H9 (cell line): ENCODE results near the gene COMMD4. TPM values are rescaled to one million over a fixed set of nuclear protein-coding genes. Genes with fewer than 3 reads are reported as not detected.

ENCODE experiments used
- DNase-seq: peaks from one replicate; pipeline ENCODE4 v3.0.0-alpha.2; 2017
- H2AFZ ChIP-seq: one replicate; pipeline ENCODE4 v1.6.1; 2013; ENCODE audit warnings: mild to moderate bottlenecking, low read length, control low read depth, moderate library complexity
- H2AK5ac ChIP-seq: 2 replicates; pipeline ENCODE4 v1.6.1; 2013; ENCODE audit warnings: low read length, control low read depth, mixed read lengths; ENCODE audit not compliant: insufficient read length
- H2BK120ac ChIP-seq: one replicate; pipeline ENCODE4 v1.6.1; 2013; ENCODE audit warnings: low read depth, mild to moderate bottlenecking, low read length, control low read depth, inconsistent platforms; ENCODE audit not compliant: poor library complexity, severe bottlenecking
- H2BK12ac ChIP-seq: 2 replicates; pipeline ENCODE4 v1.6.1; 2013; ENCODE audit warnings: low read length, control low read depth, mixed read lengths, low read depth; ENCODE audit not compliant: insufficient read length
- H2BK15ac ChIP-seq: 2 replicates; pipeline ENCODE4 v1.6.1; 2013; ENCODE audit warnings: low read depth, low read length, control low read depth
- H2BK20ac ChIP-seq: one replicate; pipeline ENCODE4 v1.6.1; 2013; ENCODE audit warnings: low read depth, mild to moderate bottlenecking, low read length, control low read depth, inconsistent platforms; ENCODE audit not compliant: poor library complexity, severe bottlenecking
- H2BK5ac ChIP-seq: 2 replicates; pipeline ENCODE4 v1.6.1; 2013; ENCODE audit warnings: low read length, control low read depth, mixed read lengths; ENCODE audit not compliant: insufficient read length
- H3K14ac ChIP-seq: 2 replicates; pipeline ENCODE4 v1.6.1; 2013; ENCODE audit warnings: low read length, control low read depth; ENCODE audit not compliant: insufficient read depth
- H3K18ac ChIP-seq: 2 replicates; pipeline ENCODE4 v1.6.1; 2013; ENCODE audit warnings: low read depth, mild to moderate bottlenecking, mixed read lengths, low read length, control low read depth; ENCODE audit not compliant: insufficient read length
- H3K23ac ChIP-seq: 2 replicates; pipeline ENCODE4 v1.6.1; 2013; ENCODE audit warnings: low read length, control low read depth, mixed read lengths, low read depth; ENCODE audit not compliant: insufficient read length
- H3K23me2 ChIP-seq: 2 replicates; pipeline ENCODE4 v1.6.1; 2013; ENCODE audit warnings: low read depth, mild to moderate bottlenecking, mixed read lengths, low read length, control low read depth; ENCODE audit not compliant: insufficient read length, poor library complexity, severe bottlenecking
- H3K27ac ChIP-seq: 2 replicates; pipeline ENCODE4 v1.5.1; 2013; ENCODE audit warnings: low read length, control low read depth, mixed read lengths, low read depth; ENCODE audit not compliant: insufficient read length
- H3K27me3 ChIP-seq: 2 replicates; pipeline ENCODE4 v1.6.1; 2013; ENCODE audit warnings: low read length, control low read depth, inconsistent platforms; ENCODE audit not compliant: insufficient read depth
- H3K4ac ChIP-seq: 2 replicates; pipeline ENCODE4 v1.6.1; 2013; ENCODE audit warnings: low read depth, mild to moderate bottlenecking, control low read depth, inconsistent platforms, low read length, moderate library complexity
- H3K4me1 ChIP-seq: 2 replicates; pipeline ENCODE4 v1.6.1; 2013; ENCODE audit warnings: low read length, control low read depth, inconsistent platforms; ENCODE audit not compliant: insufficient read depth
- H3K4me2 ChIP-seq: 2 replicates; pipeline ENCODE4 v1.6.1; 2013; ENCODE audit warnings: low read length, control low read depth, mixed read lengths; ENCODE audit not compliant: insufficient read length, insufficient read depth
- H3K56ac ChIP-seq: 2 replicates; pipeline ENCODE4 v1.6.1; 2013; ENCODE audit warnings: low read depth, mild to moderate bottlenecking, mixed read lengths, low read length, control low read depth; ENCODE audit not compliant: insufficient read length
- H3K79me1 ChIP-seq: 2 replicates; pipeline ENCODE4 v1.6.1; 2013; ENCODE audit warnings: low read depth, mild to moderate bottlenecking, moderate library complexity, low read length, control low read depth, inconsistent platforms; ENCODE audit not compliant: insufficient read depth, poor library complexity, severe bottlenecking
- H3K79me2 ChIP-seq: 2 replicates; pipeline ENCODE4 v1.6.1; 2013; ENCODE audit warnings: low read length, control low read depth, inconsistent platforms; ENCODE audit not compliant: insufficient read depth
- H3K9ac ChIP-seq: 2 replicates; pipeline ENCODE4 v1.6.1; 2013; ENCODE audit warnings: low read length, control low read depth, mixed read lengths; ENCODE audit not compliant: insufficient read length; ENCODE audit errors: extremely low read depth
- H3K9me3 ChIP-seq: one replicate; pipeline ENCODE4 v1.6.1; 2013; ENCODE audit warnings: low read depth, low read length, inconsistent platforms; ENCODE audit not compliant: control insufficient read depth
- H3T11ph ChIP-seq: one replicate; pipeline ENCODE4 v1.6.1; 2013; ENCODE audit warnings: mild to moderate bottlenecking, low read length, control low read depth, inconsistent platforms
- H4K20me1 ChIP-seq: one replicate; pipeline ENCODE4 v1.6.1; 2013; ENCODE audit not compliant: control insufficient read depth, insufficient read length, insufficient read depth
- H4K5ac ChIP-seq: 2 replicates; pipeline ENCODE4 v1.6.1; 2013; ENCODE audit warnings: low read depth, mild to moderate bottlenecking, mixed read lengths, low read length, control low read depth; ENCODE audit not compliant: insufficient read length
- H4K8ac ChIP-seq: replicated peaks from 2 replicates; pipeline ENCODE4 v1.6.1; 2013; ENCODE audit warnings: low read length, control low read depth, mixed read lengths, low read depth; ENCODE audit not compliant: insufficient read length
- H4K91ac ChIP-seq: 2 replicates; pipeline ENCODE4 v1.6.1; 2013; ENCODE audit warnings: low read depth, mild to moderate bottlenecking, moderate library complexity, mixed read lengths, low read length, control low read depth; ENCODE audit not compliant: insufficient read length
- H3K27ac Mint-ChIP-seq, 3 experiments: 2 replicates in 2 of 3; 3 replicates in 1 of 3; pipeline ENCODE4 v1.8.0; 2020 to 2021; ENCODE audit warnings: mixed read lengths in 3 of 3, mild to moderate bottlenecking in 1 of 3, moderate library complexity in 1 of 3
- H3K27me3 Mint-ChIP-seq: 2 replicates; pipeline ENCODE4 v1.8.0; 2021; ENCODE audit warnings: low read depth, mild to moderate bottlenecking, moderate library complexity, mixed read lengths
- H3K36me3 Mint-ChIP-seq, 3 experiments: 2 replicates in 2 of 3; 3 replicates in 1 of 3; pipeline ENCODE4 v1.8.0; 2020 to 2021; ENCODE audit warnings: low read depth in 3 of 3, mixed read lengths in 3 of 3; ENCODE audit not compliant: insufficient read depth in 1 of 3
- H3K4me1 Mint-ChIP-seq, 2 experiments: 2 replicates each; pipeline ENCODE4 v1.8.0; 2020; ENCODE audit warnings: mixed read lengths in 2 of 2
- H3K4me3 Mint-ChIP-seq, 2 experiments: 2 replicates in 1 of 2; 3 replicates in 1 of 2; pipeline ENCODE4 v1.8.0; 2020 to 2021; ENCODE audit warnings: mild to moderate bottlenecking in 2 of 2, mixed read lengths in 2 of 2, moderate library complexity in 1 of 2
- H3K9me3 Mint-ChIP-seq, 2 experiments: 2 replicates in 1 of 2; 3 replicates in 1 of 2; pipeline ENCODE4 v1.8.0; 2020; ENCODE audit warnings: mild to moderate bottlenecking in 2 of 2, mixed read lengths in 2 of 2, moderate library complexity in 1 of 2
- WGBS: extraction: QIAGEN DNeasy Blood & Tissue Kit; methylation state at CpG from one replicate; pipeline ENCODE4 v1.1.7; 2013; ENCODE audit warnings: missing lambda C conversion rate, low lambda C conversion rate, mixed read lengths; ENCODE audit not compliant: insufficient read length; ENCODE audit errors: extremely low coverage; 5-methylcytosine and 5-hydroxymethylcytosine counted together
- total RNA-seq: library from RNA; stranded (reverse); gene quantifications from 2 replicates; pipeline ENCODE4 v1.2.1, GENCODE V29; 2021
- TF ChIP-seq, protein P1 (sequence below): fragments of 200-600 bp; sonication (generic); conservative IDR thresholded peaks from 3 replicates; pipeline ENCODE4 v1.8.0; 2021; ENCODE audit warnings: antibody characterized with exemption, mild to moderate bottlenecking

Gene COMMD4
- total RNA-seq, 1 experiment from 2014 or later: 146 TPM

DNA sequence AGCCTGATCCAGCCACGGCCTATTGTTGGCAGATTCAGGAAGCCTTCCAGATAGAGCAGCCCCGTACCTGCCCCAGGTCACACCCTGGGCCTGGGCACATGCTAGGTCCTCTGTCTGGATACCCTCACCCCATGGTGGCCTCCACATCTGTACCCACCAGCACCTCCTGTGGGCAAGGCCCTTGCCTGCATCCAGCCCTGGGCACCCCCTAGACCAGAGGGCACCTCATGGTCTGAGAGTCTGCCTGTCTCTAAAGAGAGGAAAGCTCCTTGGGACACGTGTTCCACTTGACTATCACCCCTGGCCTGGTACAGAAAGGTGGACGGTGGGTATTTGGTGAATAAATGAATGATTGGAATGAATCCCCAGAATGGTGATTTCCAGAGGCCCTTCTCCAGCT lies 8.9 kb upstream of the COMMD4 start:
- TF ChIP-seq, protein P1, sequence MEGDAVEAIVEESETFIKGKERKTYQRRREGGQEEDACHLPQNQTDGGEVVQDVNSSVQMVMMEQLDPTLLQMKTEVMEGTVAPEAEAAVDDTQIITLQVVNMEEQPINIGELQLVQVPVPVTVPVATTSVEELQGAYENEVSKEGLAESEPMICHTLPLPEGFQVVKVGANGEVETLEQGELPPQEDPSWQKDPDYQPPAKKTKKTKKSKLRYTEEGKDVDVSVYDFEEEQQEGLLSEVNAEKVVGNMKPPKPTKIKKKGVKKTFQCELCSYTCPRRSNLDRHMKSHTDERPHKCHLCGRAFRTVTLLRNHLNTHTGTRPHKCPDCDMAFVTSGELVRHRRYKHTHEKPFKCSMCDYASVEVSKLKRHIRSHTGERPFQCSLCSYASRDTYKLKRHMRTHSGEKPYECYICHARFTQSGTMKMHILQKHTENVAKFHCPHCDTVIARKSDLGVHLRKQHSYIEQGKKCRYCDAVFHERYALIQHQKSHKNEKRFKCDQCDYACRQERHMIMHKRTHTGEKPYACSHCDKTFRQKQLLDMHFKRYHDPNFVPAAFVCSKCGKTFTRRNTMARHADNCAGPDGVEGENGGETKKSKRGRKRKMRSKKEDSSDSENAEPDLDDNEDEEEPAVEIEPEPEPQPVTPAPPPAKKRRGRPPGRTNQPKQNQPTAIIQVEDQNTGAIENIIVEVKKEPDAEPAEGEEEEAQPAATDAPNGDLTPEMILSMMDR: peak; percentile 19; the same call in 1 of the 3 replicates
- no peak overlapping the region for H2BK120ac ChIP-seq
- no peak overlapping the region for H4K5ac ChIP-seq
- H3K79me2 ChIP-seq: no peaks in the 10 kb centered on the region
- DNase-seq: no peak
- no peaks in the 10 kb centered on the region for H3K79me1 ChIP-seq
- H2AK5ac ChIP-seq: no peak overlapping the region
- Mint-ChIP-seq H3K4me1 (no peaks in the 10 kb centered on the region), H3K4me3 (no peak overlapping the region), H3K27me3 (peaks cover 16% of the 10 kb centered on the region), H3K36me3 (no peaks in the 10 kb centered on the region), H3K27ac (no peak overlapping the region), H3K9me3 (no peaks in the 10 kb centered on the region)
- H3T11ph ChIP-seq: no peak overlapping the region
- no CpG with 5 or more reads among the region's 4 CpGs for WGBS
- H3K9ac ChIP-seq: no peak overlapping the region
- H4K8ac ChIP-seq: no peak overlapping the region
- H3K23ac ChIP-seq: no peak overlapping the region
- H3K18ac ChIP-seq: no peak overlapping the region
- no peak overlapping the region for H3K4ac ChIP-seq
- H3K56ac ChIP-seq: no peak overlapping the region
- no peak overlapping the region for H3K27ac ChIP-seq
- H3K4me1 ChIP-seq: no peaks in the 10 kb centered on the region
- H4K20me1 ChIP-seq: no peaks in the 10 kb centered on the region
- no peak overlapping the region for H2BK15ac ChIP-seq
- no peak overlapping the region for H4K91ac ChIP-seq
- no peak overlapping the region for H2AFZ ChIP-seq
- H2BK12ac ChIP-seq: no peak overlapping the region
- H3K14ac ChIP-seq: no peak overlapping the region
- H2BK5ac ChIP-seq: no peak overlapping the region
- H3K27me3 ChIP-seq: no peaks in the 10 kb centered on the region
- H3K9me3 ChIP-seq: no peaks in the 10 kb centered on the region
- H3K4me2 ChIP-seq: no peak overlapping the region
- no peak overlapping the region for H2BK20ac ChIP-seq
- no peaks in the 10 kb centered on the region for H3K23me2 ChIP-seq
